OCI-M2 (cell line): ENCODE data around the gene MECP2.

Experiments used
- DNase-seq: peaks from one replicate; lab custom pipeline; 2025; ENCODE audit not compliant: unreplicated experiment; lab: John Stamatoyannopoulos, UW

The MECP2 gene

DNA sequence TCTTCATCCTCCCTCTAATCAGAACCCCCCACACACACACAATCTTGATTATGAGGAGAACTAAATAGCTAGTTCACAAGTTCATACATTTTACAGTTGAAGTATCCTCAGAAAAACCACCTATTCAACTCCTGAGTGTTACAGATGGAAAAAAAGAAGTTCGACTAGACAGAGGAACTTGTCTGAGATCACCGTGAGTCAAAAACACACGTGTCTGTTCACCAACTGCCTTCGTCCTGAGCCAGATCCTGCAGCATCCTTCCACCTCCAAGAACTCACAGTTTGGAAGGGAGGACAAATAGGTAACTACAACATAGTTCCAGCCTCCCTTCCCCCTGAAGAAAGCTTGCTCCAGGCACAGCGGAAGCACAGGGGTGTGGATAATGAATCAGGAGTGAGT, 58.9 kb downstream of the MECP2 start:
- DNase-seq: no peak

DNA sequence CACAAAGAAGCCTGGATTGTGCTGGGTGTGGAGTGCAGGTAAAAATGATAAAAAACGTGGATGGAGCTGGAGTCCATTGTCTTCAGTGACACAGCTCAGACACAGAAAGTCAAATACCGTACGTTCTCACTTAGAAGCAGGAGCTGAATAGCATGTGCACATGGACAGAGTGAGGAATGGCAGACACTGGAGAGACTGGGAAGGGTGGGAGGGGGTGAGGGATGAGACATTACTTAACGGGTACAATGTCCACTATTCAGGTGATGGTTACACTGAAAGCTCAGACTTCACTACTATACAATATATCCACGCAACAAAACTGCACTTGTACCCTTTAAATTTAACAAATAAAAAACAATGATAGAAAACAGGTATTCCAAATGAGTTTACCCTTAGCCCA, 59.8 kb downstream of the MECP2 start:
- DNase-seq: no peak

- DNase-seq: no peak
These were observed 61.0 kb downstream of the MECP2 start for GRCh38 chrX:154036513-154036912.

GRCh38 chrX:154033848-154034247, 63.7 kb downstream of the MECP2 start:
- no peak for DNase-seq

- no peak for DNase-seq
These were observed 64.9 kb downstream of the MECP2 start for GRCh38 chrX:154032653-154033052.

- DNase-seq: no peak
These were observed 65.4 kb downstream of the MECP2 start for GRCh38 chrX:154032160-154032559.

GRCh38 chrX:154030715-154031305, 66.7 kb downstream of the MECP2 start:
- DNase-seq: no peak

GRCh38 chrX:154030266-154030665, 67.3 kb downstream of the MECP2 start:
- DNase-seq: no peak

DNA sequence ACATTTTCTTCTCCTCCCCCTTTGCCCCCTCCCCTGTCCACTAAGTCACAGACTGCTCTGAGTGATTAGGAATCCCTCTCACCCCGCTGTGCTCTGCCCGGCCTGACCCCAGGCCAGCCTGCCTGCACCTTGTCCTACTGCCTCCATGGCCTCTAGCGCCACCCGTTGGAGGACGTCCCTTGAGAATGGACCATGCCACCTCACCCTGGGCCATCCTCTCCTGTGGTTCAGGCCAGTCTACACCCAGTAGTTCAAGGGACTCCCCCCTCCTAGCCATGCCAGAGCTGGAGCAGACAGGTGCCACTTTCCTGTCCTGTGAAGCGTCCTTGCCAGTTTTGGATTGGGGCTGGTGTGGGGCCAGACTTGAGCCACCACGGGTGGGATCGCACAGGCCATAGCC, 68.1 kb downstream of the MECP2 start:
- DNase-seq: no peak

GRCh38 chrX:154028502-154029184, 68.9 kb downstream of the MECP2 start:
- DNase-seq: no peak

GRCh38 chrX:154027986-154028385, 69.5 kb downstream of the MECP2 start:
- no peak for DNase-seq

- DNase-seq: no peak
These were observed 70.5 kb downstream of the MECP2 start for GRCh38 chrX:154027022-154027402.

DNA sequence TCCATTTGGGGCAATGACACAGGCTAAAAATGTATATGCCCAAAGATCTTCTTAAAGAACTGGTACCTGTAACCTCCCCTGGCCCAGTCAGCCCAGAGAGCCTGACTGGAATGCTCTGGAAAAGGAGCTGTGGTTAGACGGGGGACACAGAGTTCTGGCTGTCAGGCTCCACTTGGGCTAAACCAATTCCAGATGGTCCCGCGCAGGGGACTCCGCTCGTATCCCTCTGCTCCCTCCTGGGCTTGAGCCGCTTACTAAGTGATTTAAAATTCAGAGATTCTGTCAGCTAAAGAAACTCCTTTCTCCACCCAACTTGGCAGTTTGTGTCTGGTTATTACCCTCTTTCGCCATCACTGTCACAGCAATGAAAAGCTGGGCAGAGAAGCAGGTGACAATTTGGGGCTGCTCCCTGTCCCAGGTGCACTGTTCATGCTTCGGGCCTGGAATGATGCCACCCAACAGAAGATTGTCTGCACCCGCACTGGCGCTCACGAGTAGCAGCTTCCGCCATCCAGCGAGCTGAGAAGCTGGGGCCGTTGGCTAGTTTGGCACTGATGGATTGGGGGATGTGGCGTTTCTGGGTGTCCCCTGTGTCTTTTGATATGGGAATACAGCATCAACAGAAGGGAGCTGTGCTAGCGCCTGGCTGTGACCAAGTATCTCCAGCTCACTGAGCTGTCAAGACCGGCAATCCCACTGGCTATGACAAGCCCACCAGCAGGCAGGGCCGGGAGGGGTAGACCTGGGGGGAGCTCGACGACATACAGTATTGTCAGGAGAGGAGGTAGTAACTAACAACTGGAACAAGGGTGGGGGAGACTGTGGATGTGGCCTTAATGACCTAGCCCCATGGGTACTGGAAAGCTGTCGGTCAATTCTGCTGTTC, 71.1 kb downstream of the MECP2 start:
- DNase-seq: no peak

DNA sequence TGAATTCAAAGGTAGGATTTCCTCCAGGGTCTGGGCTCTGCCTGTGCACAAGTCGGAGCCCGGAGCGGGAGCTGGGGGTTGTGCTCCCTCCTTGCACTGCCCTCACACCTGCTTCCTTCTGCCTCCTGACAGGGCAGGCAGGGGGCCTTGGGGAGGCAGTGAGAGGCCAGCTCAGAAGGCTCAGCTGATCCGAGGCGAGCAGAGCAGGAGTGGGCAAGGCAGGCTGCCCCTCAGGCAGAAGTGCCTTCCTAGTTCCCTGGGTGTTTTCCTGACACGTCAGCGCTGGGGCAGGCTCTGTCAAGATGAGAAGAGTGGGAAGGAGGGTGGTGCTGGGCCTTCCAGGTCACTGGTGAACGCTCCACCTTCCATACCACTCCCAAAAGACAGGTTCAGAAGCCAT, 72.3 kb downstream of the MECP2 start:
- no peak for DNase-seq

DNA sequence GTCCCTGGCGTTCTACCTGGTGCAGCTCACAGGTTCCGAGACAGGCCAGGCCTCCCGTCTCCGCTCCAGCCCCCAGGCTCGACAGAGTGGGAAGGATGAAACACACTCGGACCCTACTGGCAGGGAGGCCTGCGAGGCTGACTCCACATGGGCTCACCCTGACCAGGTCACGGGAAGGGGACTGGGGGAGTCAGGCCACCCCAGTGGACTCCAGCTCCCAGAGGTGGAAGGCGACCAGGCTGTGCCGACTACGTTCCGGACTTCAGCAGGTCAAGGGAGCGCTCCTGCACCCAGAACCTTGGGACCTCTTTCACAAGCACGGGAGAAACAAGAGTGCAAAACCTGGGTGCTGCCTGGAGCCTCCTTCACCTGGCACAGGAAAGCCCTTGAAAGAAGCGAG, 73.2 kb downstream of the MECP2 start:
- no peak for DNase-seq

DNA sequence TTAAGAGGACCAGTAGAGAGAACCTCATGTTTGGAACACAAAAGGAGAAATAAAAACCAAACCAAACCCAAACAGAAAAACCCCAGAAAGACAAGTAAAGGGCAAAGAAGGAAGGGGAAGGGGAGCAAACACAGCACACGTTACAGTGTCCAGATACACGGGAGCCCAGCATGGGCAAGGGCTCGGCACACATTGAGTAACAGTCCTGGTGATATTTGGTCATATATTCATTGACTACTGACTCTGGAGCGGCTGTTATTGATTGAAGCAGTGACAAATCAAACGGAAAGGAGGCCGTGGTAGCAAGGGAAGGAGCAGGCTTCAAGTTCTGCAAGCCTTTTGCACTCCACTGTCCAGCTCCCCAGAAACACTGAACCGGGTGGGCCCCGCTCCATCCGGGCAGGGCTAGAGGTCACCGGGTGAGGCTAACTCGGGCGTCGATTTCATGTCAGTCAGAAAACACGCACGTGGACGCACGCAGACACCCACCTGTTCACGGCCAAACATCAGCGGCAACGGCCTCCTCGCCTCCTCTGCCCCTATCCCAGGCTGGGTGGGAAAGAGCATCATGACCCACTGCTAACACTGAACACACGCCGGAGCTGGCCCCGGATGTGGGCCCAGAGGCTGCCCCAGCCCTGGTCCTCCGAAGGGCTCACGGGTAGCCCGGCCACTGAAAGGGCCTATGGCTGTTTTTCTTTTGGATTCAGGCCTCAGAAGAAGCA, 74.1 kb downstream of the MECP2 start:
- DNase-seq: no peak

DNA sequence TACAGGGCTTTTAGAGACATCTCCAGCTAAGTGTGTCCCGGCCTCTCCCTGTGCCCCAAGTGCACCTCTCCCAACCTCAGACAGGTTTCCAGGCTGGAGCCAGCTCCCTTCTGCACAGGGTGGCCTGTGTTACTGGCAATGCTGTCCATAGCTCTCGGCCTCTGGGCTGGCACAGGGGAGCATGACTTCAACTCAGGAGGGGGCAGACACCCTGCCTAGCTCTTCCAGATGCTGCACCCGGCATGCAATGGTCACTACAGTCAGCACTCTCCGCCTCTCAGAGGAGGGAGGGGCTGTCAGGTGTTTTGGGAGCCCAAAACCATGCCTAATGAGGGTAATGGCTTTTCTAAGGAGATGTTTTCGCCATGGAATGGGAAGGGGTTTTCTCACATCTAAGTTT, 75.4 kb downstream of the MECP2 start:
- DNase-seq: no peak

GRCh38 chrX:154021131-154021611, 76.3 kb downstream of the MECP2 start:
- no peak for DNase-seq

DNA sequence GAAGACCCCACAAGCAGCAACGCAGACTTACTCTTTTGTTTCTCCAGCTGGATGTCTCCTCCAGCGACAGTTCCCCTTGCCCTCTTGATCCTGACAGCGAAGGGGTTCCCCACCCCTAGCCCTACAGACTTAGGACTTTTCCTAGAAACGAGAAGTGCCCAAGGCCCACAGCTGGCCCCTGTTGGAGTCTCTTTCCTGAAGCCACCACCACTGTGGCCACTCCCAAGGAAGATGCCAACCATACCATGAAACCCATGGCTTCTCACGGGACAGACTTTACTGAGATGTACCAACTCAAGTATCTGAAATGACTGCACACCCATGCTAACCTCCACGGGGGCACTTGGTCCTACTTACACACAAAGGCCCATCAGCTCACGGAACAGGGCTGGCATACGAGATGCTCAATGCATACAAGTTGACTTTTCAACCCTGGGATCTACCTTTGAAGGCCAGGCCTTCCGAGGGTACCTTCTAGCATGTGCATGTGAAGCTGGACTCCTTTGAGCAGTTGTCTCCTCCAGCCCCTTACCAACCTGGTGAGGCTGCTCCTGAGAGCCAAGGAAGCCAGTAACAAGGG, 76.9 kb downstream of the MECP2 start:
- no peak for DNase-seq

DNA sequence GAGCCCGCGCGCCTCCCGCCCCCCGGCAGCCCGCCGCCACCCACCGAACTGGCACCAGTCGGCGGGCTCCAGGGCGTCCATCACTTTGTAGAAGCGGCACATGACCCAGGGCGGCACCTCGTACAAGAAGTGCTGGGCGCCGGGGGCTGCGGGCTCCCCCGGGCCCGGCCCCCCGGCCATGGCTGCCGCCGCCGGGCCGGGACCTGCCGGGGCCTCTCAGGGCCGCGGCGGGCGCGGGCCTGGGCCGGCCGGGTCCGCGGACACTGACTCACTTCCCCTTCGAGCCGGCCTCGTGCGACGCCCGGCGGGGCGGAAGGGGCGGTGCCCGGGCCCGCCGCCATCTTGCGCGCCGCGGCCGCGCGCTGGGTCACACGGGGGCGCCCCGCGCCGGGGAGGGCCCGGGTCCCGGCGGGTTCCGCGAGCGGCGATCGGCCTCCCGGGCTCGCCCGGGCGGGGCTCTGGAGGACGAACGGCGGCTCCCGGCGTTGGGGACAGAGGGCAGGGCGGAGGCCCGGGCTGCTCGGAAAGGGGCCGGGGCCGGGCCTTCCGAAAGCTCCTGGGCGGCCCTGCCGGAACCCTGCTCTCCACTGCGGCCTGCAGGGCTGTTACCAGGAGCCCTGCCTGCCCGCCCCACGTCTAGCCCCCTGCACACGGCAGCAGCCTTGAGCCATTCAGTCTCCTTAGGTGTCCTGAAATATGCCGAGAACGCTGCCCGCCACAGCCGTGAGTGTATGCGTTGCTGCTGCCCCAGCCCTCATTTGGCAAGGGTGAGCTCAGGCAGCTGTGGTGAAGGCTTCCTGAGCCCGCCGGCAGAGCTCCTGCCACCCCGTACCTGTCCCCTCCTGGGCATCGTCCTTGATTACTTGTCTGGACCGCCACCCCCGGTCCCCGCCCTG, 77.6 kb downstream of the MECP2 start, which contains the start of gene IRAK1:
IRAK1 (minus strand) TSS at position 270 of the 896 bp plus-strand sequence; CDS start at position 180, 90 bp downstream.
- no peak for DNase-seq
